Activated CD8-positive, alpha-beta T cell treated with anti-CD3 and anti-CD28 coated beads for 36 hours (primary cell): ENCODE results near the gene PCDH1. TPM values are rescaled to one million over a fixed set of nuclear protein-coding genes. Genes with fewer than 3 reads are reported as not detected.

Experiments
- ATAC-seq: fragments of 200-7000 bp; cut with Tn5 transposase; one replicate; pipeline ENCODE4 v1.10.0; 2021; ENCODE audit warnings: mild to moderate bottlenecking, moderate library complexity
- CTCF ChIA-PET: fragments of 350-600 bp; sonication (Branson Sonifier 250); formaldehyde crosslinking; loops from one replicate; lab custom pipeline; 2021; ENCODE audit warnings: antibody characterized with exemption; lab: Charles Lee
- POLR2A ChIA-PET: fragments of 350-600 bp; sonication (Branson Sonifier 250); formaldehyde crosslinking; loops from one replicate; lab custom pipeline; 2021; ENCODE audit warnings: antibody characterized with exemption; lab: Charles Lee
- DNase-seq: peaks from one replicate; pipeline ENCODE4 v3.0.0-alpha.2; 2020
- H3K27ac Mint-ChIP-seq: one replicate; pipeline ENCODE4 v1.8.0; 2021; ENCODE audit warnings: mild to moderate bottlenecking, mixed read lengths
- H3K27me3 Mint-ChIP-seq: one replicate; pipeline ENCODE4 v1.8.0; 2021; ENCODE audit warnings: mixed read lengths
- H3K36me3 Mint-ChIP-seq: one replicate; pipeline ENCODE4 v1.8.0; 2021; ENCODE audit warnings: low read depth, mixed read lengths
- H3K4me1 Mint-ChIP-seq: one replicate; pipeline ENCODE4 v1.8.0; 2021; ENCODE audit warnings: low read depth, mixed read lengths
- H3K4me3 Mint-ChIP-seq: one replicate; pipeline ENCODE4 v1.8.0; 2021; ENCODE audit warnings: mild to moderate bottlenecking, moderate library complexity, mixed read lengths
- H3K9me3 Mint-ChIP-seq: one replicate; pipeline ENCODE4 v1.8.0; 2021; ENCODE audit warnings: mixed read lengths
- CTCF ChIP-seq: fragments of 200-600 bp; IDR thresholded peaks from one replicate; pipeline ENCODE4 v1.8.0; 2022; ENCODE audit warnings: antibody characterized with exemption, mild to moderate bottlenecking
- intact Hi-C: fragments of 100-400 bp; cut with micrococcal nuclease; formaldehyde crosslinking; loops from one replicate; pipeline ENCODE4 v1.10.0; 2022
- total RNA-seq, 2 experiments: library from RNA; stranded (reverse); gene quantifications; one replicate each; pipeline ENCODE4 v1.2.3, GENCODE V29; 2021

The PCDH1 gene
- total RNA-seq, 2 experiments from 2014 or later, result 0.87 TPM; not detected in 1

GRCh38 chr5:141850244-141850768 is 27.9 kb downstream of the PCDH1 start:
- Mint-ChIP-seq H3K4me1 (peaks cover 22% of the 10 kb centered on the region), H3K27ac (peak overlapping the region; percentile 88), H3K36me3 (no peaks in the 10 kb centered on the region), H3K9me3 (no peaks in the 10 kb centered on the region), H3K4me3 (peak overlapping the region; percentile 82), H3K27me3 (no peaks in the 10 kb centered on the region)
- ChIA-PET POLR2A (interaction anchor here (1.0 kb wide), 1 partner anchor 212 kb away, joined by 3 read pairs; no protein-coding TSS in a partner anchor), CTCF (interaction anchor here (0.9 to 2.2 kb wide), 3 partner anchors 111 to 158 kb away, joined by 3 to 7 read pairs (median 7); no protein-coding TSS in a partner anchor)
- ATAC-seq (peak; percentile 4), DNase-seq (peak; percentile 54)
- TF ChIP-seq CTCF, result no peak
- intact Hi-C loops, result no loop called here

- peak; percentile 26 for TF ChIP-seq CTCF
- peak overlapping the region; percentile 88 for H3K27ac Mint-ChIP-seq
- ChIA-PET CTCF (interaction anchor here (0.9 to 2.2 kb wide), 3 partner anchors 111 to 157 kb away, joined by 3 to 7 read pairs (median 7); no protein-coding TSS in a partner anchor), POLR2A (interaction anchor here (1.0 kb wide), 1 partner anchor 212 kb away, joined by 3 read pairs; no protein-coding TSS in a partner anchor)
- no peaks in the 10 kb centered on the region for H3K9me3 Mint-ChIP-seq
- intact Hi-C loops, result no loop called here
- peaks cover 23% of the 10 kb centered on the region for H3K4me1 Mint-ChIP-seq
- ATAC-seq, result peak; percentile 78
- peak; percentile 78 for DNase-seq
- H3K27me3 Mint-ChIP-seq, result no peaks in the 10 kb centered on the region
- H3K4me3 Mint-ChIP-seq, result peak overlapping the region; percentile 82
- H3K36me3 Mint-ChIP-seq, result no peaks in the 10 kb centered on the region
These were observed 28.6 kb downstream of the PCDH1 start for GRCh38 chr5:141849415-141850243.

DNA sequence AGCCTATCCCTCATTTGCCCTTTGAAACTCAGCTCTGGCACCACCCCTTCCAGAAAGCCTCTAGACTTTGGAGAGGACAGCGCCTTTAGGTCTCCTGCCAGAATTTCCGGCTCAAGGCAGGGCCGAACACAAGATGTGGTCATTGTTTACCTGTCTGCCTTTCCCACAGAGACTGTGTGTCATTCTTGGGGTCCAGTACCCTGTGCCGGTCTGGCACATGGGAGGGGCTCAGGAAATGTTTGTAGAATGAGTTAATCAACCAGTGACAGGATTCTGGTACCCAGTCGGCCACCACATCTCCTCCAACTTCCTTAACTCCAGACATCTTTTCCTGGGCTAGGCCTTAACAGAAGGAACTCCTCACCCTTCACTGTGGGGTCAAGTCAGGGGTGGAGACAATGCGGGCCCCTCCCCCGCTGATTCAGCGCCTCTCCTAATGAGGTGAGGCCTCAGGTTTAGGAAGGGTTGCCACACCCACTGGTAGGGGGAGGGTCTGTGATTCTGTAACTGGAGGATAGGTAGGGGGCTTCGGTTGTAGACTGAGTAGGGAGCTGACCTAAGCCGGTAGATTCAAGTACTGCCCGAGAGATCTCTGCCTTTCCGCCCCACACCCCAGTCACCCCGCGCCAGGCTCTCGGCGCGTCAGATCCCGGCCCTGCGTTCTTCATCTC is 29.3 kb downstream of the PCDH1 start:
- peak; percentile 21 for ATAC-seq
- no peaks in the 10 kb centered on the region for H3K36me3 Mint-ChIP-seq
- H3K27me3 Mint-ChIP-seq, result no peaks in the 10 kb centered on the region
- no peak for TF ChIP-seq CTCF
- no peaks in the 10 kb centered on the region for H3K9me3 Mint-ChIP-seq
- H3K4me1 Mint-ChIP-seq, result peaks cover 23% of the 10 kb centered on the region
- ChIA-PET CTCF (interaction anchor here (2.1 to 2.2 kb wide), 2 partner anchors 112 to 156 kb away, joined by 7 read pairs; no protein-coding TSS in a partner anchor), POLR2A (no interaction called here)
- intact Hi-C loops, result no loop called here
- peak overlapping the region; percentile 88 for H3K27ac Mint-ChIP-seq
- peak; percentile 60 for DNase-seq
- peak overlapping the region; percentile 82 for H3K4me3 Mint-ChIP-seq

- intact Hi-C loops, result no loop called here
- TF ChIP-seq CTCF, result no peak
- no peaks in the 10 kb centered on the region for H3K9me3 Mint-ChIP-seq
- ChIA-PET POLR2A (interaction anchor here (1.5 kb wide), 1 partner anchor 58 kb away, joined by 3 read pairs; no protein-coding TSS in a partner anchor), CTCF (interaction anchor here (1.1 to 4.2 kb wide), 5 partner anchors 24 to 154 kb away, joined by 3 to 32 read pairs (median 3); partner anchors contain the start of gene PCDH1)
- H3K27ac Mint-ChIP-seq, result no peak overlapping the region
- no peak overlapping the region for H3K4me3 Mint-ChIP-seq
- peaks cover 32% of the 10 kb centered on the region for H3K4me1 Mint-ChIP-seq
- peaks cover 1% of the 10 kb centered on the region for H3K27me3 Mint-ChIP-seq
- ATAC-seq (no peak), DNase-seq (peak; percentile 53)
- H3K36me3 Mint-ChIP-seq, result no peaks in the 10 kb centered on the region
These were observed 32.2 kb downstream of the PCDH1 start for GRCh38 chr5:141846031-141846430.
